Smooth muscle cell (in vitro differentiated cells): ENCODE data around the gene ACP1. TPM values are rescaled to one million over a fixed set of nuclear protein-coding genes. Genes with fewer than 3 reads are reported as not detected.

ENCODE experiments used
- DNase-seq: peaks from one replicate; lab custom pipeline; 2025; ENCODE audit not compliant: unreplicated experiment; lab: John Stamatoyannopoulos, UW
- H2AFZ ChIP-seq: fragments of 200-600 bp; sonication (generic); 2 replicates; pipeline ENCODE4 v1.6.0; 2016; ENCODE audit warnings: antibody characterized with exemption, low read depth, mild to moderate bottlenecking
- H3F3A ChIP-seq: fragments of 200-600 bp; sonication (generic); 2 replicates; pipeline ENCODE4 v1.6.0; 2017; ENCODE audit warnings: antibody characterized with exemption, low read depth
- H3K27ac ChIP-seq: fragments of 200-600 bp; sonication (generic); 2 replicates; pipeline ENCODE4 v1.5.1; 2016; ENCODE audit warnings: low read depth, mild to moderate bottlenecking
- H3K27me3 ChIP-seq: fragments of 200-600 bp; sonication (generic); 2 replicates; pipeline ENCODE4 v1.6.1; 2016; ENCODE audit warnings: low read depth, mild to moderate bottlenecking
- H3K36me3 ChIP-seq: fragments of 200-600 bp; sonication (generic); 2 replicates; pipeline ENCODE4 v1.5.1; 2016; ENCODE audit warnings: low read depth
- H3K4me1 ChIP-seq: fragments of 200-600 bp; sonication (generic); 2 replicates; pipeline ENCODE4 v1.5.1; 2016; ENCODE audit warnings: low read depth
- H3K4me2 ChIP-seq: fragments of 200-600 bp; sonication (generic); 2 replicates; pipeline ENCODE4 v1.6.0; 2016; ENCODE audit warnings: mild to moderate bottlenecking
- H3K4me3 ChIP-seq: fragments of 200-600 bp; sonication (generic); 2 replicates; pipeline ENCODE4 v1.5.1; 2016; ENCODE audit warnings: mild to moderate bottlenecking
- H3K79me2 ChIP-seq: fragments of 200-600 bp; sonication (generic); 2 replicates; pipeline ENCODE4 v1.6.0; 2016; ENCODE audit warnings: low read depth, mild to moderate bottlenecking
- H3K9ac ChIP-seq: fragments of 200-600 bp; sonication (generic); 2 replicates; pipeline ENCODE4 v1.6.0; 2016; ENCODE audit warnings: low read depth
- H3K9me3 ChIP-seq: fragments of 200-600 bp; sonication (generic); replicated peaks from 2 replicates; pipeline ENCODE4 v1.5.1; 2016; ENCODE audit warnings: low read depth
- H4K20me1 ChIP-seq: fragments of 200-600 bp; sonication (generic); 2 replicates; pipeline ENCODE4 v1.6.0; 2016; ENCODE audit warnings: low read depth
- WGBS: methylation state at CpG from one replicate; pipeline ENCODE4 v1.1.7; 2016; ENCODE audit warnings: low lambda C conversion rate; 5-methylcytosine and 5-hydroxymethylcytosine counted together
- polyA plus RNA-seq: library from polyadenylated mRNA; unstranded; fragments of >200 nt; fragmentation: Nextera tagmentation; extraction: Ambion mirVana; gene quantifications from 2 replicates; pipeline ENCODE4 v1.2.1, GENCODE V29; 2016
- total RNA-seq: library from RNA; depleted of rRNA; stranded (reverse); fragments of >200 nt; gene quantifications from 2 replicates; pipeline ENCODE4 v1.2.3, GENCODE V29; 2014
- TF ChIP-seq, protein P1 (sequence below): fragments of 200-600 bp; sonication (generic); IDR thresholded peaks from 2 replicates; pipeline ENCODE4 v1.5.1; 2017; ENCODE audit warnings: borderline replicate concordance, mild to moderate bottlenecking, antibody characterized with exemption; ENCODE audit not compliant: insufficient read depth, poor library complexity, severe bottlenecking

Gene ACP1
- total and polyA plus RNA-seq, 2 experiments from 2014 or later, result 168 to 182 TPM

DNA sequence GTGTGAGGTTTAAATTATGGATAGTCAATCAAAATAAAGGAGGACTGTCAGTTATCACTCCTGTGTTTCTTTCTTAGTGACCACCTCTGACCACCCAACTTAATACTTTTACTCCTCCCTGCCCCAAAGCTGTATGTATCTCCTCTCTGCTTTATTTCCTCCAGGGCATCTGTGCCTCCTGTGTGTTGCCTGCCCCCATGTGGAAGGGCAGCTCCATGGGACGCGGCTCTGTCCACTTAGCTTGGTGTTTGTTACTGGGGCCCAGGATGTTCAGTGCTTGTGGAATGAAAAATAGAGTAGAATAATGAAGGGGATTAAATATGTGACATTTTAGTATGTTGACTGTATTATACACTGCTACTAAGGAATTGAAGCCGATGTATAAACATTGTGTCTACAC lies 9.8 kb downstream of the ACP1 start:
- TF ChIP-seq, protein P1, sequence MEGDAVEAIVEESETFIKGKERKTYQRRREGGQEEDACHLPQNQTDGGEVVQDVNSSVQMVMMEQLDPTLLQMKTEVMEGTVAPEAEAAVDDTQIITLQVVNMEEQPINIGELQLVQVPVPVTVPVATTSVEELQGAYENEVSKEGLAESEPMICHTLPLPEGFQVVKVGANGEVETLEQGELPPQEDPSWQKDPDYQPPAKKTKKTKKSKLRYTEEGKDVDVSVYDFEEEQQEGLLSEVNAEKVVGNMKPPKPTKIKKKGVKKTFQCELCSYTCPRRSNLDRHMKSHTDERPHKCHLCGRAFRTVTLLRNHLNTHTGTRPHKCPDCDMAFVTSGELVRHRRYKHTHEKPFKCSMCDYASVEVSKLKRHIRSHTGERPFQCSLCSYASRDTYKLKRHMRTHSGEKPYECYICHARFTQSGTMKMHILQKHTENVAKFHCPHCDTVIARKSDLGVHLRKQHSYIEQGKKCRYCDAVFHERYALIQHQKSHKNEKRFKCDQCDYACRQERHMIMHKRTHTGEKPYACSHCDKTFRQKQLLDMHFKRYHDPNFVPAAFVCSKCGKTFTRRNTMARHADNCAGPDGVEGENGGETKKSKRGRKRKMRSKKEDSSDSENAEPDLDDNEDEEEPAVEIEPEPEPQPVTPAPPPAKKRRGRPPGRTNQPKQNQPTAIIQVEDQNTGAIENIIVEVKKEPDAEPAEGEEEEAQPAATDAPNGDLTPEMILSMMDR, result no peak

DNA sequence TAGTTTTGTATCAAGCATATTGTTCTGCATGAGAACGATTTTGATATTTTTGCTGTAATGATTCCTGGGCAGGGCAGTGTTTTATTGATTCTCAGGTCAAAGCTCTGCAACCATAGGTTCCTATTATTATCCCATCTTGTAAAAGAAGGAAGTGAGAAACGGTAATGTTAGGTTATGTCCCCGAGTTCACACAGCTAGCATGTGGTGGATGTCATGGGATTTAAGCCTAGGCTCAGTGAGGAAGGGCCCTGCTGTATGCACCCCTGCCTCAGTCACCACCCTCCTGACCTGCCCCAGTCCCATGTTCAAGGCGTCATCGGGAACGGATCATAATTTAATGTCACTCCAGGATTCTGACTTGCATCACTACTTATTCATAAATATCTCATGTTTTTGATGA lies 10.7 kb downstream of the ACP1 start:
- Histone ChIP-seq H3K27me3 (no peaks in the 10 kb centered on the region), H3K4me3 (no peak overlapping the region), H3K27ac (no peak overlapping the region), H4K20me1 (peaks cover 100% of the 10 kb centered on the region), H2AFZ (no peak overlapping the region), H3K4me2 (no peak overlapping the region), H3K9ac (no peak overlapping the region), H3K79me2 (peaks cover 48% of the 10 kb centered on the region), H3F3A (no peaks in the 10 kb centered on the region), H3K9me3 (no peaks in the 10 kb centered on the region), H3K36me3 (peaks cover 24% of the 10 kb centered on the region), H3K4me1 (no peaks in the 10 kb centered on the region)
- WGBS, result 90% methylated on average over 6 of the region's 6 CpGs
- TF ChIP-seq, protein P1, result no peak
- no peak for DNase-seq

More for the DNA sequence above, 9.8 kb downstream of the ACP1 start:
- Histone ChIP-seq H3F3A (no peaks in the 10 kb centered on the region), H3K4me1 (no peaks in the 10 kb centered on the region), H3K27ac (no peak overlapping the region), H3K79me2 (peaks cover 57% of the 10 kb centered on the region), H3K4me2 (no peak overlapping the region), H3K9me3 (no peaks in the 10 kb centered on the region), H4K20me1 (peaks cover 100% of the 10 kb centered on the region), H3K4me3 (no peak overlapping the region), H3K36me3 (peaks cover 24% of the 10 kb centered on the region), H2AFZ (no peak overlapping the region), H3K27me3 (no peaks in the 10 kb centered on the region), H3K9ac (no peak overlapping the region)
- DNase-seq, result no peak
- WGBS, result 98% methylated on average over 3 of the region's 3 CpGs

- Histone ChIP-seq H3K9ac (no peak overlapping the region), H3K4me1 (no peaks in the 10 kb centered on the region), H2AFZ (no peak overlapping the region), H3K27ac (no peak overlapping the region), H3K9me3 (no peaks in the 10 kb centered on the region), H3K4me3 (no peak overlapping the region), H3K27me3 (no peaks in the 10 kb centered on the region), H3K4me2 (no peak overlapping the region), H3K79me2 (peaks cover 18% of the 10 kb centered on the region), H3K36me3 (peaks cover 20% of the 10 kb centered on the region), H3F3A (no peaks in the 10 kb centered on the region), H4K20me1 (peaks cover 89% of the 10 kb centered on the region)
- no peak for DNase-seq
- TF ChIP-seq, protein P1, result no peak
- 95% methylated on average over 2 of the region's 2 CpGs for WGBS
Observed at GRCh38 chr2:278312-278926, 13.7 kb downstream of the ACP1 start.

DNA sequence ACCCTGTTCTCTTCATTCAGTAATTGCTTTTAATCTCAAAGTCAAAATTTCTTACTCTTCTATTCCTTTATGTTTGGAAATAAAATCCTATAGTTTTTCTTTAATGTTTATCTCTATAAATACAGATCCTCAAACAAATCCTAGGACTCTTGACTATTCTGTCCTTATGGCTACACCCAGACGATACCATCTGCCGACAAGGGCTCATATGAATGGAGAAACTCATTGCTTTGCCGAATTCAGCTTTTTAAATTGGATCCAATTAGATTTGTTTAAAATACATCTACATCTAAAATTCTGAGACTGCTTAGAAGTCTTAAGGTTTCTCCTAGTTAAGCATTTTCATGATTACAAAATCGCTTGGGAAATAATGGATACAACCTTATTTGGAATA lies 14.2 kb downstream of the ACP1 start:
- no peak for DNase-seq
- Histone ChIP-seq H3K4me3 (no peak overlapping the region), H3K4me2 (no peak overlapping the region), H3K27ac (no peak overlapping the region), H3K9ac (no peak overlapping the region), H3K36me3 (peaks cover 20% of the 10 kb centered on the region), H4K20me1 (peaks cover 87% of the 10 kb centered on the region), H3K4me1 (no peaks in the 10 kb centered on the region), H3K27me3 (no peaks in the 10 kb centered on the region), H3K9me3 (no peaks in the 10 kb centered on the region), H2AFZ (no peak overlapping the region), H3F3A (no peaks in the 10 kb centered on the region), H3K79me2 (peaks cover 13% of the 10 kb centered on the region)
- TF ChIP-seq, protein P1, result no peak
- 95% methylated on average over 4 of the region's 4 CpGs for WGBS
